GM20431 (cell line): ENCODE data around the gene UXS1.

Experiments used
- in situ Hi-C: fragments of 300-500 bp; cut with MseI, MboI; formaldehyde crosslinking; loops from one replicate; pipeline ENCODE4 v1.15.0; 2020; ENCODE audit warnings: low sequenced_read_pairs; ENCODE audit not compliant: unreplicated experiment

The UXS1 gene

GRCh38 chr2:106117347-106117746, 76.8 kb downstream of the UXS1 start:
- in situ Hi-C loops: loop anchor here (25.0 kb wide), 2 partner anchors 120 to 420 kb away; no protein-coding TSS in a partner anchor

DNA sequence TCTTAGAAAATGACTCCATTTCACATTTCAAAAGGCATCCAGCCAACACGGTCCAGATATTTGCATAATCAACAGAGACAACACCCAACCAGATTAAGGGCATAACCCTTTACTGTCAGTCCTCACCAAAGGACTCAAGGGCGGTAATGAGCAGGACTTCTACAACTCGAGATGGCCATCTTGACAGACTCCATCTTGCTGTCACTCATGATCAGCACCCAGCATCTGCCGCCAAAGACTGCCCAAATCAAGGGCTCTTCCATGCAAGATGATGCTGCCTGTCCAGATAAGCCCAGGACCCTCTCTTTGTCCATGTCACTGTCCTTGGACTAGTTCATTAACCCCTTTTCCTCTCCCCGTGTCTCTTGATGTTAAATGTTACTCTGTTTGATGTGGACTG, 77.9 kb downstream of the UXS1 start:
- in situ Hi-C loops: loop anchor here (25.0 kb wide), 2 partner anchors 121 to 421 kb away; no protein-coding TSS in a partner anchor

- in situ Hi-C loops: loop anchor here (25.0 kb wide), 2 partner anchors 122 to 422 kb away; no protein-coding TSS in a partner anchor
Measured at GRCh38 chr2:106115665-106116064, 78.4 kb downstream of the UXS1 start.

- in situ Hi-C loops: loop anchor here (25.0 kb wide), 2 partner anchors 122 to 422 kb away; no protein-coding TSS in a partner anchor
Measured at GRCh38 chr2:106115250-106115649, 78.9 kb downstream of the UXS1 start.

DNA sequence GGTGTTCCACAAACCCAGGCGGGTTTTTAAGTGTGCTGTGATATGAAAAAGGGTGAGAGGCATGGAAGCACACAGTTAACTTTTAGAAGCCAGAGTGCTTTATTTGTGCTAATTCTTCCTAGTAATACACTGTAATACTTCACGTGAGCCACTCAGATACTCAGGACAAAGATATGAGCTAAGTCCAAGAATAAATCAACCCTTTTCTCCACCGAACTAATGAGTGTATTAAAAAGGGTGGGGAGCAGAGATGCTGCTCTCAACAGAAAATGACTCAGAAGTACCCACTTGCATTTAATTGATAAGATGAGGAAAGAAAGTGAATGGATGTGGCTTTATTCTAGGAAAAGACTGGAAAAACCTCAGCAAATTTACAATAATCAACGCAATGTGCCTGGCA, 79.9 kb downstream of the UXS1 start:
- in situ Hi-C loops: loop anchor here (25.0 kb wide), 2 partner anchors 123 to 423 kb away; no protein-coding TSS in a partner anchor

GRCh38 chr2:106113361-106113966, 80.6 kb downstream of the UXS1 start:
- in situ Hi-C loops: loop anchor here (25.0 kb wide), 2 partner anchors 124 to 424 kb away; no protein-coding TSS in a partner anchor

DNA sequence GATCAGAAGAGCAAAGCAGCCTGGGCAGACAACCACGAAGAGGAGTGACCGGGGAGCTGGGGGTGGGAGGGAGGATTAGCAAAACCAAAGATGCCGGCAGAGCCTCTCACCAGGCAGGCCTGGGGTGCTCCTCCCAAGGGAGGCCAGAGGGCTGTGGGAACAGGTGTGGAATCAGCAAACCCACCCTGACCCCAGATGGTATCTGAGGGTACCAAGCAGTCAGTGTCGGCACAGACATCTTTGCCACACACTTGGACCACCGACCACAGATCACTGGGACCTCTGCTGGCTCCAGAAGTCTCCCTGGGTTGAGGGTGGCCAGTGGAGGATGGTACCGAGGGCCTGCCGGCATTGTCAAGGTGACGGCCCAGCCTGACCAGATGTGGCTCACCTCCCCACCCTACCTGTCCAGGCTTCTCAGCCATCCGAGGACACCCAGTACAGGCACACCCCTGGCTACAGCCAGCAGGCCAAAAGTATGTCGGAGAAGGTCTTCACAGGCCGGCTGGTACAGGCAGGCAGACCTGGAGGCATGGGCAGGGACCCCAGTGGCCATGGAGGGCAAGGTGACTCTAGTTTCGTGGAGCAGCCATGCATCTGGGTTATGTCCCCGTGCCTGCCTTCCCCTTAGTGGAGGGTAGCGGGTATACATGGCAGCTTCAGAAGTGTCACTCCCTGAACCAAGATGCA, 82.1 kb downstream of the UXS1 start:
- in situ Hi-C loops: loop anchor here (25.0 kb wide), 2 partner anchors 125 to 425 kb away; no protein-coding TSS in a partner anchor

DNA sequence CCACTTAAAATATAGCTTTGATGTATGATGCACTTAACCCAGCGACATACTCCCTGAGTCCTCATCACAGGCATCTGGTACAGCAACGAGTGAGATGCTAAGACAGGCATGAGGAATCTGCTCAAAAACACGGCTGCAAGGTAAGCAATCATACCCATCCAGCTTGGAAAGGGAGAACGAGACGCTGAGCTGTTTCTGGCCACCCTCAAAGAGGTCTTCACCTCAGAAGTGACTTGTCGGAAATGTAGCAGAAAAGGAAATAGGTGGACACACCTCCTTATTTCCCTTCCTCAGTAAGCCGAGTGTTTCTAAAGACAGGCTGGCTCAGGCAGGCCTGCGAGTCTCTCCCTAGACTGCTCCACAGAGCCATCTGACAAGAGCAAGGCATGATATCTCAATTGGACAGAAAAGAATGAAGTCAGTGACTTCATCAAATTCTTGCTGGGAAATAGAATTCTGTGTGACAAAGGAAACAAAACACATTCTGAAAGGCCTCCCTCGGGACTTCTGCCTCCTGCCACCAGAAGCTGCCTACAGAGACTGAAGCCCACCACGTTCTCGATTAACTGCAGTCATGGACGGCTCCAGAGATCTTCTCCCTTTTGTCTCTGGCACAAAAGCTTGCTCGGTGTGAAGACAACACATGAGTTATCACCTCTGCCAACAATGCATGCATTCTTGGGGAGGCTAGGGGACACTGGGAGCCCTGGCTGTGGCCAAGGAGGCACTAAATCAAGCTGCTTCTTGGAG, 84.3 kb downstream of the UXS1 start:
- in situ Hi-C loops: loop anchor here (25.0 kb wide), 2 partner anchors 127 to 427 kb away; no protein-coding TSS in a partner anchor

- in situ Hi-C loops: loop anchor here (25.0 kb wide), 2 partner anchors 129 to 429 kb away; no protein-coding TSS in a partner anchor
Measured at GRCh38 chr2:106108791-106109190, 85.3 kb downstream of the UXS1 start.

GRCh38 chr2:106108351-106108750, 85.8 kb downstream of the UXS1 start:
- in situ Hi-C loops: loop anchor here (25.0 kb wide), 2 partner anchors 129 to 429 kb away; no protein-coding TSS in a partner anchor

DNA sequence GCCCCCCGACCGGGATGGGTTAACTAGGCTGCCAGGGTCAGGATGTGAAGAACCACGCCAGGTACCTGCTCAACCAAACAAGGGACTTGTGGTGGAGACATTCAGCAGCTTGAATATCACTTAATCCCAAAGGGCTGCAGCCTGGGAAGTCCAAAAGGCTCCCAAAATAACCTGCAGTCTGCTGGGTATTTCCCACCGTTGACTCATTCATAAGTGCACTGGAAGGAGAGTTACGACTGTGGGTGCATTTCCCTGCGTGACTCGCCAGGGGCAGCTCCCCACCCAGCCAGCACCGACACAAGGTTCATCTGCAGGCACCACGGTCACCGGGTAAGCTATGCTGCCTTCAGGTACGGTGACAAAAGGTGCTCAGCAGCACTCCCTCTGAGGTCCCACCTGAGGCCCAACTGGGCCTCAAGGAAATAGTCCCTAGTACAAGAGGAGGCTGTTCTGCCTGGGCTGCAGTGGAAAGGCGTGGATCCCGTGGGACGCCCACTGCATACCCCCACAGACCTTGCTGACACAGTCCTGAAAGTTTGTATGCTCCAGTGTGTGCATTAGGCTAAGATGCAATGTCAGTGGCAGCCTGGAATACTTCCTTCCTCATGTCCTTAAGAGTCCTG, 86.5 kb downstream of the UXS1 start:
- in situ Hi-C loops: loop anchor here (25.0 kb wide), 2 partner anchors 130 to 430 kb away; no protein-coding TSS in a partner anchor

DNA sequence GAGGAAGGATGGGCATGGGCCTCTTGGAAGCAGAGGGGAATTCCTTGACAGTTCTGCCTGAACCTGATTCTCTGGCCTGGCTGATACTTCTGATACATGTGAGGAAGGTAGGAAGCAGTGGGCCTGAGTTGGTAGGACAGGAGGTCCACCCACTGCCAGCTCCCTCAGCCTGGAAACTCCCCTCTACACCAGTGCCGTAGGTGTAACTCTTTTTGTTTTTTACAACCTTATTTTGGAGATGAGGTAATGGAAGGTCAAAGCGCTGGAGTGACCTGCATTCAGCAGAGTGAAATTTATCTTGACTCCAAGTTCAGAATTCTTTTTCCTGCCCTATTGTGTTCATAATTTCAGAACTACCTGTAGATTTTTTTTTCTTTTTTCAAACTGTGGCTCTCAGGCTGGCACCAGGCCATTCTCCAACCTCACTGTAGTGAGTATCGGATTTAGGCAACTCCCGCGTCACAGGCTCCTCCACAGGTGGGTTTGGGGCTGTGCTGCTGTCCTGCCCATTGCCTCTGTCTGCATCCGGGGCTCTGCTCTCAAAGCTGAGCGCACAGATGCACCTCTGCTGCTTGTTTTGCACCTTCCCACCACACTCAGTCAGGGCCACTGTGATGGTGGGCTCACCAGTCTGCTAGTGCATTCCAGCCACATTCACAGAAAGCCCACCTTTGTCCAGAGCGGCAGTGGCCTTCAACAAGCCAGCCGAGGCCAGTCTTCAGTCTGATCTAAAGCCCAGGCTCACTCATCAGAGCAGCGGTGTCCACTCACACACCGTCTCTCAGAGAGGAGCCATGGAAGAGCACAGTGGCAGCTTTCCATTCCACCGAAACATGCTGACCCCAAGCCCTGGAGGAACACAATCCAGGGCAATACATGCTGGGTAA, 87.2 kb downstream of the UXS1 start:
- in situ Hi-C loops: loop anchor here (25.0 kb wide), 2 partner anchors 130 to 430 kb away; no protein-coding TSS in a partner anchor

GRCh38 chr2:106105151-106105922, 88.8 kb downstream of the UXS1 start:
- in situ Hi-C loops: loop anchor here (25.0 kb wide), 2 partner anchors 132 to 432 kb away; no protein-coding TSS in a partner anchor

- in situ Hi-C loops: loop anchor here (25.0 kb wide), 2 partner anchors 133 to 433 kb away; no protein-coding TSS in a partner anchor
Measured at GRCh38 chr2:106104332-106105062, 89.6 kb downstream of the UXS1 start.

DNA sequence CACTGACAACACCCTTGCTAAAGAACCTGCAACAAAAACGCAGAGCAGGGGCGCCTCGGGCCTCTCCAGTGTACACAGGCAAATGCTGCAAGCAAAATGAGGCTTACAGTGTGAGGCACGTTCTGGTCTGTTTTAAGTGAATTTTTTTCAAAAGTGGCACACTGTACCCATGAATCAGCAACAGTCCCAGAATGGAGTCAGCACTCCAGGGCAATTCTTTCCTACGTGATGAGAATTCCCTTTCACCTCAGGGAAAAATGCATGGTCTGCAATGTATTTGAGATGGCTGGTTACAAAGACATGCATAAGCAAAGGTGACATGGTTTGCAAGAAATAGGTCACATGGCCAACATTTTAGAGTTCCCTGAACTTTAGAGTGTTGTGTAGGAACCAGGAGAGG, 94.4 kb downstream of the UXS1 start:
- in situ Hi-C loops: loop anchor here (25.0 kb wide), 2 partner anchors 138 to 438 kb away; no protein-coding TSS in a partner anchor

DNA sequence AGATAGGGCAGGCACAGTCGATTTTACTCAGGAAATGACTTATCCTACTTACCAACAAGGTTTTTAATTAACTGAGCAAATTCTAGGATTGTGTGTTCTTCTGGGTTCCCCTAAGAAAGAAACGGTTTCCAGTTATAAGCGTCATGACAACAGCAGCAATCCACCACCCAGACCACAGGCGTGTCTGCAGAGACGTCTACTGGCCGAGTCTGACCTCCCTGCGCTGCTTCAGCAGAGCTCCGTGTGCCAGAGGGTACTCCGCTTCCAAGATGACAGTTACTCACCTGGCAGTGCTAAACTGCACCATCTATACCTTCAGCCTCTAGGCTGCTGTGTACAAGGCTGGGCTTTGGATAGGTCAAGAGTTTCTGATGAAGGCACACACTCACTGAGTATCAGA, 95.4 kb downstream of the UXS1 start:
- in situ Hi-C loops: no loop called here

DNA sequence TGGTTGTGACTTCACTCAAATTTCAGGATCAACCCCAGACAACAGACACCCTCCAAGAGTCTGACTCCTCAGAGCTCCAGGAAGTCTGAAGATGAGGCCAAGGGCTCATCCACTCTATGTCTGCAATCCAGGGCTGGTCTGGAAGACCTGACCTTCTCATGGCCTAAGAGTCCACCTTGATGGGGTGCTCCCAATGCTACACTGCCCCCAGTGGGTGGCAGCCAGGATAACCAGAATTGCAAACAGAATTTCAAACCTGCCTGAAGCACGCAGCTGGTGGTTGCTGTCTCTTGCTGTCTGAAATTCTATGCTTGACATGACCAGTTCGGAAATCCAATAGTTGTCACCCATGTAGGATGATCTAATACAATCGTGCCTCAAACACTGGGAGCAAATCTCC, 96.0 kb downstream of the UXS1 start:
- in situ Hi-C loops: no loop called here
